NCI-H128 (cell line): ENCODE data around the gene FCHSD1.
"Not testable (repeated sequence)": the region's sequence is repeated elsewhere in the genome, so short reads cannot be mapped to it uniquely, and the experiment has no call there.

ENCODE experiments used
- DNase-seq: peaks from one replicate; lab custom pipeline; 2025; ENCODE audit not compliant: unreplicated experiment; lab: John Stamatoyannopoulos, UW

The FCHSD1 gene

DNA sequence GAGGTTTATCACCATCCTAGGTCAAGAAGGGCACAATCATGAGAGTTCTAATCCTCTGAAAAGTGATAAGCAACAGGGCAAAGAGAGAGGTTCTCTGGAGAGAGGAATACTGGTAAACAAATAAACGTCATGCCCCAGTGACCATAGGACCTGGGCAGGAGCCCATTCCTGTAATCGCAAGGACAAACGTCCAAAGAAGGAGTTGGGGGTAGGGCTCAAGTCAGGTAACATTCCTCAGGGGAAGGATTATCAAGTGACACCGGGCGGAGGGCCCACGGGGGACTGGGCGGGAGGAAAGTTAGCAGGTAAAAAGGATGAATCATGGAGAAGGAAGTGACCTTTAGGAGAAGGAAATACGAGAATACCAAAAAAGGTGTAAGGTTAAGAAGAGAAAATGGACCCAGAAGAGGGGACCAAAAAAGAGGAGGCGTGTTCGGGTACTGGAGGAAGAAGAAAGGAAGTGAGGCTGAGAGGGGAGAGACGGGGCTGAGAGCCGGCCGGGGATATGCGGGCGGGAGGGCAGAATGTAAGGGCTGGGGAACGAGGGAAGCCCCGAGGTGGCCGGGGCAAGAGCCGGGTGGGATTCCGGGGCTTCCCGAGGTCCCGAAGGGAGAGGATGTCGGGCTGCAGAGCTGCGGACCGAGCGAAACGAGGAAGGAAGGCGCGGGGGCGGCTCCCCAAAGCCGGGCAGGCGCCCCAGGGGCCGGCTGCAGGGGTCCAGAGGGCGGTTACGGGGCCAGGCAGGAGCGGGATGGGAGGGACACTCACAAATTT lies 33.0 kb downstream of the FCHSD1 start:
- no peak for DNase-seq

DNA sequence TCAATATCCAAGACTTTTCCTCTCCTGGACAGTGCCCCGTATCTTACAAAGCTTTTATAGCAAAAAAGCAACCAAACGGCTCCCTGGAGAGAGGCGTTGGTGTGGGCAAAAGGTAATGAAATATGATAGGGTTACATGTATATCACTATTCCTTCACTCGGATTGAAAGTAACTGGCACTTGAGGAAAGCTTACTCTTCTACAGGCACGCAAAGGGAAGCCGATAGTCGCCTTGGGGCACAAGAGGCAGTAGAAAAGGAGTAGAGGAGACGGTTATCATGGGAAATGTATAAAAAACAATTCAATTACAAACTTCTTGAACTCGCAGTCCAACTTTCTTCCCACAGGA lies 33.6 kb downstream of the FCHSD1 start:
- no peak for DNase-seq

DNA sequence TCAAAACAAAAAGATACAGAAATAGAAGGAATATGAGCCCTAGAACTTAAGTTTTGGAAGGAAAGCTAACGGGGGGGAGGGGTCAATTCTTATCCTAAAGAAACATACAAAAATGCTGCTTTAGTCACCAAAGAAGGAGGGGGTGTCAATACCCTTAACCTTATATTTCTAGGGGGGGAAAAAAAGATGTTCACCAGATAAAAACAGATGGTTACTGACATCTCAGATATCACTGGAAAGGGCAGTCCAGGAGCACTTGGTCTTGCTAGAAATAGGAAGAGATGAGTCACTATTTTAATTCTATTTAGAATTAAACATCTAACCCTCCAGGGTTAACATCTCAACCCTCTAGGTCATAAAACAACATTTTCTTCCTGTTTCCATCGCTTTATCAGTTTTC lies 34.1 kb downstream of the FCHSD1 start:
- DNase-seq, result no peak

DNA sequence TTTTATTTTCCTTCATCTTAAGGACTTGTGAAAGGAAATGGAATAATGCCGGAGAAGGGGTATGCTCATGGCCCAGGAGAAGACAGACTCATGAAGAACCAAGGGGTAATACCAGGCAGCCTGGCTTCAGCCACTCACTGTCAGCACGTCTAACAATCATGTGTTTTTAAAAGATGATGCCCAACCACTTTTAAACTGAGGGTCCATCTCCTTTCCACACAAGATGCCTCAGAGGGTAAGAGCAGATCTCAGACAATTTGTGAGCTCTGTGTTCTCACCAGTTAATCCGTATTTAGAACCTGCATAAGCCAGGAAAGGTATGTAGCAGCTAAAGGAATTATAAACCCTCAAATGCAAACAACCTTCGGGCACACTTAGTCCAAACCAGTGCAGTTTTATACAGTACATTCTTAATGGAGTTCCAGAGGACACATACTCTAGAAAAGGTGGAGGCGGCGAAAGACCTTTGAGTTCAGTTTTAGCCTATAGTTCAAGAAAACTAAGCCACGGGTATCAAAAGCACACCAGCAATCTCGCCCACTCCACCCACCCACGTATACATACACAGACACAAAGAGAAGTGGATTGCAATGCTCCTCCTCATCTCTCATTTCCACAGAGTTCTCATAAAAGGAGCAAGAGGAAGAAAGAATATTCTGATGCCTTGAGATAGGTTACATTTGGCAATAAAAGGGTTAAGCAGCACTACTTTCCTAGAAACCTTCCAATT lies 35.1 kb downstream of the FCHSD1 start:
- DNase-seq, result no peak

DNA sequence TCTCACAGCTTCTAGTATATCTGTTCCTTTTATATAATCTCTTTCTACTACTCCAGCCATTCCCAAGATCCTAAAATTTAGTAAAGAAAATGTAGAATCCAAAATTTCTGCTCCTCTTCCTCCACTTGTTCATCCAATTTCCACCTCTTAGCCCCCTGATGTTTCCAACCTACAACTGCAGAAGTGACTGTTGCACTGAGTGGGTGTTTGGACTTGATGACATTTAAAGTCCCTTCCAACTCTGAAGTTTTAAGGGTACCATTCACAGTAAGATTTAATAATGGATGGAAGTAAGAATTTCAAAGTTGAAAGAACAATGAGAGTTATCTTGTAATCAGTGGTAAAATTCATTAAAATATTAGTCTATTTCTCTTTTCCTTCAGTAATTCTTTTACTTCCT lies 37.9 kb downstream of the FCHSD1 start:
- no peak for DNase-seq

DNA sequence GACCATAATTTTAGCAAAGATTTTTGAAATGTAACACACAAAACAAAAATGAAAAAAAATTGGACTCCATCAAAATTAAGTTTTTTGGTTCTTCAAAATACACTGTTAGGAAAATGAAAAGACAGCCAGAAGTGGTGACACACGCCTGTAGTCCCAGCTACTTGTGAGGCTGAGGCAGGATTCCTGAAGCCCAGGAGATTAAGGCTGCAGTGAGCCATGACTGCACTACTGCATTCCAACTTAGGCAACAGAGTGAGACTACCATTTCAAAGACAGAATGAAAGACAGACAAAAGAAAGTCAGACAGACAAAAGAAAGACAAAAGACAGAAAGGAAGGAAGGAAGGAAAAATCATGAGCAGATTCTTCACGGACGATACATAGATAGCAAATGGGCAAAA lies 39.9 kb downstream of the FCHSD1 start:
- DNase-seq, result no peak

DNA sequence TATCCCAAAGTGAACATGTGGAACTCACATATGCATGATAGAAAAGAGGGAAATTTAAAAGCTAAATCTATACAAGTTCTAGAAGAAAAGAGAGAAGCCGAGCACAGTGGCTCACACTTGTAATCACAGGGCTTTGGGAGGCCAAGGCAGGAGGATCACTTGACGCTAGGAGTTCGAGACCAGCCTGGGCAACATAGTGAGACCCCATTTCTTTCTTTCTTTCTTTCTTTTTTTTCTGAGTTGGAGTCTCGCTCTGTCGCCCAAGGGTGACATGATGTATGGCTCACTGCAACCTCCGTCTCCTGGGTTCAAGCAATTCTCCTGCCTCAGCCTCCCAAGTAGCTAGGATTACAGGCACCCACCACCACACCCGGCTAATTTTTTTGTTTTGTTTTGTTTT lies 41.3 kb downstream of the FCHSD1 start:
- not testable (repeated sequence) for DNase-seq

DNA sequence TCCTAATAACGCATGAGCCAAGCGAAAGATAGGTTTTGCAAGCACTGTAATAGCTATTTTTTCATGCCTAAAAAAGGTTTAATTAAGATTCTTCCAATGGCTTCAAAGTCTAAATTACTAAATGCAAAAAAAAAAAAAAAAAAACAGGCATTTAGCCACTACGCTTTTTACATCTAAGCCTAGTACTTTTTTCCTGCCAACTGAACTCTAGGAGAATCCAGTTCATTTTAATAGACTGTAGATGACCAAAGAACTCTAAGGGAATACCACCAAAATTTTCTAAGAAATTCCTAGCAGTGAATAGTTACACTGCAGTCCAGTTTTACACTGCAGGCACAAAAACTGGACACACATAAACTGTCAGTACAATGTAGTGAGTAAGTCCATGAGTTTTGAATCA lies 42.2 kb downstream of the FCHSD1 start:
- no peak for DNase-seq

DNA sequence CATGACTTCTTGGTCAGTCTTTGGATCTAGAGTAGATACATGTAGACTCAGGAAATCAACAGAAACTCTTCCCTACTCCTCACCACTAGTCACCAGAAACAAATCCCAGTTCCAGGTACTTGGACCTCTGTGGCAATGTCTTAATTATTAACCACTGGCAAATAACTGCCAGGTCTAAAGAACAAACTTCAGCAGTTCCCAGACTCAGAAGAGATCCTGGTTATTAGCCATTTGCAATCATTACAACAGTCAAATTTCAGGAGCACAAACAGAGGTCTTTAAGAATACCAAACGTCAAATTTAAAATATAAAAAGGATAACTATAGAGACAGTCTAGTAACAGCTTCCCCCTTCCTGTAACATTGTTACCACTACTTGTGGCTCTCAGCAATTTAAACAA lies 42.7 kb downstream of the FCHSD1 start:
- no peak for DNase-seq

DNA sequence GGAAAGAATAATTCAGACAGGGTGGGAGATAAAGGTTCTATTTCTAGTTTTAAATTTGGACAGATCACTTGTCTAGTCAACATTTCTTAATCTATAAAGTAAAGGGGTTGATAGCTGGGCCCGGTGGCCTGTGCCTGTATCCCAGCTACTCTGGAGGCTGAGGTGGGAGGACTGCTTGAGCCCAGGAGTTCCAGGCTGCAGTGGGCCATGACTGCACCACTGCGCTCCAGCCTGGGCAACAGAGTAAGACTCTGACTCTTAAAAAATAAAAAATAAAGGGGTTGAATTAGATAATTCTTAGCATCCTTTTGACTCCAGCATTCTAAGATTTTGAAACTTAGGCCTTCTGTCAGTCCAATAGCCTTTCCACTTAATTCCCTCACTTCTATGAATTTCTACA lies 43.2 kb downstream of the FCHSD1 start:
- no peak for DNase-seq

DNA sequence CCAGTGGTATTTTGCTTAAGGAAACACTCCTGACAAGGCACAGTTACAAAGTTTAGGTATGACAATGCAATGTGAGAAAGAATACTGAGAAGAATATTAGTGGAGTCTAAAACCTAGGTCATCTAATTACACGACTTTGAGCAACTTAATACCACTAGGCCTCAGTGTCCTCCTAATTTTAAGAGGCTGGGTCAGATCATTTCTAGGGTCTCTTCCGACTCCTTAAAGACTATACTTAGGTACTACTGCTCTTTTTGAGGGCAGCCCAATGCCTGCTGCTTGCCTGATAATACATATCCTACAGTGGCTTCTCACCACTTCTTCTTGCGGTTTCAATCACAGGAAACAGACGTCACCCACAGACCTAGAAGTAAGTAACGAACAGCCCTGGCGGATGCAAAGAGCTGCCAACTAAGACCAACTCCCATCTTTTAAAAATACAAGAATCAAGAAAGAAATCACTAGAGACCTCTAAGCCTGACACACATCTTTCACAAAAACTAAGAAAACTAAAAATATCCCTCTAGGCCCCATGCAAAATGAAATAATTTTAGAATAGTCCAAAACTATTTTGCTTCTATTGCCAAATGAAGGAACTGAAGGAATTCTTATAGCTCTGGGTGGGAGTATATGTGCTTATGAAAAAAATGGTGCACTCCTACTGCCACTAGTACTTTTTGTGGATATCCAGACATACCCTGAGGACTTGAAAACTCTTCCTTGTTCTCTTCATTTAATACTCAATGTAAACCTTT lies 45.5 kb downstream of the FCHSD1 start:
- no peak for DNase-seq

DNA sequence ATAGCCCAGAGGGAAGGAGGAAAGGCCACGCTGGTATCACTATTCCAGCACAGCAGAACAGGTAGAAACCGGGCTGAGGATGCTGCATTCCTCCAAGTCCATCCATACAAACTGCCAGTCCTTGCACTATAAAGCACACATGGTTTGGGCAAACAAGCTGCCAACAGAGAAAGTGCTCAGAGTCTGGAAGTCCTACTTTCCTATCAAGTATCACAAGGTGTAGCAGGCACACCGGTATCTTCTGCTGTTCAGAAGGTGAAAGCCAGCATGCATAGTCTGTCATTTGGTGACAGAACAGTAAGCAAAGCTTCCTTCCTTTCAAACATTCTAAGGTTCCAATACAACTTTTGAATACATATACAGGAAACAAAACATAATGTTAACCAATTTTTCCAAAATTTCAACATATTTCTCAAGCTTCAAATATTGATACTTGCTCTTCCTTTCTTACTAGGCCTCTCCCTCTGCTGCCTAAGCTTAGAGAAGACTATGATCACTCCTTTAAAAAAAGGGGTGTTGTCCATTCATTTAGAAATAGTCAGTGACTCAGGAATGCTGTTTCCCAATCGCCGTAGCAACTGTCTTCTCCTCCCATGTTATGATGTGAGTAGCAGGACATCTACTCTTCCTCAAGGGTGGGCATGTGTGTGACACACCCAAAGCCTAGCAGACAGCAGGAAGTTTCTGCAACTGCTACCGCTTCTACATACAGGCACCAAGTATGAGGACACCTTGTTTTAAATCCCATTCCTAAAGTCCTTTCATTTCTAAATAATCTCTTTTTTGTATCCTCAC lies 47.1 kb downstream of the FCHSD1 start:
- DNase-seq, result no peak

DNA sequence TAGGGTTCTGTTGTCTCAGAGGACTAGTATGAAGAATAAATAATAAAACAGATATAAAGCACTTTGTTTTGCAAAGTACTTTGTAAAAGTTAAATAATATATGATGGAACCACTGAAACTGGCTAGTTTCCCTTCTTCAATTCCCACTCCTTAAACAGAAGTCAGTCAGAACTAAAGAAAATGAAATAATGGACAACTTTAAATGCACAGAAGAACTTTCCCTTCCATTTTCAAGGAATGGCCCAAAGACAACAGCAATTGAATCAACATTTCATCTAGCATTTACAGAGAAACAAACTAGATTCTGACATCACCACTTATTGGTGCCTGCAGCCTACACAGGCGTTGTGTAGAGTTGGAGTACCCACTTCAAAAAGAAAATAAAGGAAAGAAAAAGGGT lies 48.6 kb downstream of the FCHSD1 start:
- no peak for DNase-seq

DNA sequence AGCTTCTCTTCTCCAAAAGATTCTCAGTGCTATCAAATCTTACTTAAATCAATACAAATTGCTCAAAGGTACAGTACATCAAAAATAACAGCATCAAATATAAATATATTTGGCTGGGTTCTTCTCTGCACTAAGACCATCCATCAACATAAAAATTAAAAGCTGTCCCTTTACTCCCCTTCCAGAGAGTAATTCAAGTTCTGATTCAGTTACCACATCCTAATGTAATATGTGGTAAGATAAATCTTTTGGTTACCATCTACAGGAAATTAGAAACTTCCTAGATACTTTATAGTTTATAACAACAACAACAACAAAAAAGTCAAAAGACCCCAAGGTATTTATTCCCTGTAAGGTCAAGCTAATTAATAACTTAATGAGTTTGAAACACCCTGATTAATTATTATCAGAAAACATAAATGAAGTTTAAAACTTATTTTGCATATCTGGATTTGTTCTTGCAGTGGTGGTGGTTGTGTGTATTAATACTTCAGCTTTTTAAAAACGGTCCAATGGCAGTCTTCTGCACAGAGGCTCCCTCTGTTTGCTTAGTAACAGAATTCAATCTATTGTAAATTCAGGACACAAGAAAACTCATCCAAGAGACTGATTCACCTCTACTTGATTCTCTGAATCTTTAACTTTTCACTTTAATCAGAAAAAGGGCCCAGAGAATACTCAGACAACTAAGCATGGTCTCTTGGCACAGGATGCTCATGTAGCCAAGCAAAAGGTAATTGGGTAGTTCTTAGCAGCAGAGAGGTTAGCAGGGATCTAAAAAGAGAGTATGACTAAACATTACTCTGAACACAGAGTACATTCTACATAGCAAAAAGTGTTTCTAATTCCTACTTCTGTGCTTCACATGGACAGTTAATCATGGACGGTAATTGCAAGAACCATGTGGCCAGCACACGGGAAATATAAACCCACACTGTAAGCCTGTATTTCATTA lies 52.5 kb downstream of the FCHSD1 start:
- no peak for DNase-seq

DNA sequence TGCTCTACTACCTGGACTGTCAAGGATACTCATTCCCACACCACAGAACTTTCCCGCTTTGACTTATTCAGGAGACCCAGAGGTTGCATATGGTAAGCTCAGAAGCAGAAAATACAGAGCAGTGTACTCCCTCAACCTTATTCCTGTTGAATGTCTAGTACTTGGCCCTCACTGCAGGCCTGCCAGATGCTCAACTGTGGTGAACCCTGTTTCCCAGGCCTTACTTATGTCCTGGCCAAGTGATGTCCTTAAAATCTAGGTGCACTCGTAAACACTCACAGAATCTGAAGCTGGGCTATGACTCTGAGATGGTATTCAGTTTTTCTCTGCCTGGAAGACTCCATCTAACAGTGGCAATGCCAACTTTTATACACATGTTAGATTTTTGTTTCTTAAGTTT lies 53.4 kb downstream of the FCHSD1 start:
- no peak for DNase-seq

DNA sequence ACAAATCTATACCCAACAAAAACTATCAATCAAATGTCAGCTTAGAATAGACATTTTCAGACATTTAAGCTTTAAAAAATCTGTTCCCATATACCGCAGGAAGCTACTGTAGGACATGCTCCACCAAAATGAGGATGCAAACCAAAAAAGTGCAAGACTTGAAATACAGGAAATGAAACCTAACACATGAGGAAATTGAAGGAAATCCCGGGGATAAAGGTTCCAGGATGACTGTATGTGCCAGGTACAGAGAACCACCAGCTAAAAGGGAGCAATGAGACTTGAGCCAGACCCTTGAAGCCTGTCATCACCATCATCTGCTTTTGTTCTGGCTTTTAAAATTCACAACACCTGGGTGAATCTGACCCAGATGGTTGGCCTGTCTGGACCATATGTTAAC lies 53.8 kb downstream of the FCHSD1 start:
- no peak for DNase-seq

DNA sequence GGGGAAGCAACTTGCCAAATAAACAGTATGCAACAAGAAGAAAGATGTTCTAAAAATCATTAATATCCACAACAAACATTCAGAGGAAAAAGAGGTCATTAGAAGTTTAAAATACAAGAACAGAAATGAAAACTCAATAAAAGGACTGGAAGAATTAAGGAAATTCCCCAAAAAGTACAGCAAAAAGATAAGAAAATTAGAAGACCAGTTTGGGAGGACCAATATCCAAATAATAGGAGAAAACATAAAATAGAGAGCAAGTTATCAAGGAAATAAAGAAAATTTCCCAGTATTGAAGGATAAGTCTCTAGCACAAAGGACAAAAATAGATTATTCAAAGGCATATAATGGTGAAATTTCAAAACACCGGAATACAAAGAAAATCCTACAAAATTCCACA lies 54.4 kb downstream of the FCHSD1 start:
- no peak for DNase-seq

DNA sequence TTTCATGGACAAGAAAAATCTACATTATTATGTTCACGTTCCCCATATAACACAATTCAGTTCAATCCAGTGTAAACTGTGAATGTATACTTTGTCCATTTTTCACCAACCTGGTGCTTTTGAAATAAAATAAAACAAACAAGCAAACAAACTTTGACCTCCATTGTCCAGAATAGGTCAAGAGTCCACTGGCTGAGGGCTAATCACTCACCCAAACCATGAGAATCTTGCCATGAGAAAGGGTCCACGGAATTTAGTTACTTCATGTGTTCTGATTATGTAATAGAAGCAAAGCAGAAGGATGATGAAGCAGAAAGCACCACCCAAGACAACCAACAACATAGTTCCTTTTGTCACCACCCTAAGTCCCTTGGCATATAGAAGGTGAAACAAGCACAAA lies 61.1 kb downstream of the FCHSD1 start:
- no peak for DNase-seq
